Endothelial cell of umbilical vein (primary cell): Measurements from ENCODE around the gene IQGAP2.

Experiments used
- EZH2 ChIP-seq: IDR thresholded peaks from 2 replicates; pipeline ENCODE4 v1.6.1; 2012; ENCODE audit warnings: borderline replicate concordance, low read depth, mild to moderate bottlenecking, moderate library complexity, low read length, inconsistent platforms; ENCODE audit not compliant: severe bottlenecking
- FOS ChIP-seq: IDR thresholded peaks from 2 replicates; pipeline ENCODE4 v1.6.1; 2011; ENCODE audit warnings: mild to moderate bottlenecking, low read length, moderate library complexity, borderline replicate concordance; ENCODE audit not compliant: insufficient read depth
- GATA2 ChIP-seq: IDR thresholded peaks from 2 replicates; pipeline ENCODE4 v1.7.0; 2011; ENCODE audit warnings: low read depth, mild to moderate bottlenecking, moderate library complexity, mixed read lengths, low read length; ENCODE audit not compliant: insufficient read length, insufficient read depth
- JUN ChIP-seq: IDR thresholded peaks from 2 replicates; pipeline ENCODE4 v1.6.1; 2011; ENCODE audit warnings: borderline replicate concordance, low read depth; ENCODE audit not compliant: insufficient read length, insufficient read depth
- MYC ChIP-seq: IDR thresholded peaks from one replicate; pipeline ENCODE4 v1.6.1; 2011; ENCODE audit warnings: mild to moderate bottlenecking, low read depth, low read length
- POLR2A ChIP-seq: IDR thresholded peaks from 2 replicates; pipeline ENCODE4 v1.6.1; 2012; ENCODE audit warnings: low read depth, mild to moderate bottlenecking, control low read depth, low read length
- POLR2AphosphoS5 ChIP-seq: IDR thresholded peaks from 2 replicates; pipeline ENCODE4 v1.6.1; 2012; ENCODE audit warnings: low read depth, mild to moderate bottlenecking, control low read depth, low read length, moderate library complexity; ENCODE audit not compliant: insufficient read depth
- TF ChIP-seq, protein P1 (sequence below), 2 donors: IDR thresholded peaks; 1 replicate in 1 of 2; 2 replicates in 1 of 2; pipeline ENCODE4 v1.5.1; 2011; ENCODE audit warnings: low read length in 2 of 2, mild to moderate bottlenecking in 2 of 2, moderate library complexity in 2 of 2, control low read depth in 1 of 2, inconsistent platforms in 1 of 2, low read depth in 1 of 2; ENCODE audit not compliant: insufficient read depth in 1 of 2; ENCODE audit errors: extremely low read depth in 1 of 2
- TF ChIP-seq, protein P2 (sequence below): IDR thresholded peaks from 2 replicates; pipeline ENCODE4 v1.6.1; 2011; ENCODE audit not compliant: insufficient read depth, insufficient read length

DNA sequence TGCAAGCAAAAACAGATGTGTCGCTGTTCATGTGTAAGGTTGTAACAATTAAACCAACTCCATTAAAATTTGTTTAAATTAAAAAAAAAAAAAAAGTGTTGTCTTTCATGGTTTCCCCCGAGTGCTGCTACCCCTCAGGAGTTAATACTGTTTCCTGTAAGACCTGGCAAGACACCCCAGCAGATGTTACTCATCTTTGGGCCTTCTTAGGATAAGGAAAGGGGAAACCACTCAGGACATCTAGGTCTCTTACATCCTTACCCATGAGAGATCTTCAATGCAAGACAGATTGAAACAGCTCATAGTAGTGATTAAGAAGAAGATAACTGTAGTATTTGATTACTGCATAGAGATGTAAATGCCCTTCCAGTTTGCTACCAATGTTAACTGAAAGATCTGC lies 279.3 kb downstream of the IQGAP2 start:
- TF ChIP-seq, protein P1, sequence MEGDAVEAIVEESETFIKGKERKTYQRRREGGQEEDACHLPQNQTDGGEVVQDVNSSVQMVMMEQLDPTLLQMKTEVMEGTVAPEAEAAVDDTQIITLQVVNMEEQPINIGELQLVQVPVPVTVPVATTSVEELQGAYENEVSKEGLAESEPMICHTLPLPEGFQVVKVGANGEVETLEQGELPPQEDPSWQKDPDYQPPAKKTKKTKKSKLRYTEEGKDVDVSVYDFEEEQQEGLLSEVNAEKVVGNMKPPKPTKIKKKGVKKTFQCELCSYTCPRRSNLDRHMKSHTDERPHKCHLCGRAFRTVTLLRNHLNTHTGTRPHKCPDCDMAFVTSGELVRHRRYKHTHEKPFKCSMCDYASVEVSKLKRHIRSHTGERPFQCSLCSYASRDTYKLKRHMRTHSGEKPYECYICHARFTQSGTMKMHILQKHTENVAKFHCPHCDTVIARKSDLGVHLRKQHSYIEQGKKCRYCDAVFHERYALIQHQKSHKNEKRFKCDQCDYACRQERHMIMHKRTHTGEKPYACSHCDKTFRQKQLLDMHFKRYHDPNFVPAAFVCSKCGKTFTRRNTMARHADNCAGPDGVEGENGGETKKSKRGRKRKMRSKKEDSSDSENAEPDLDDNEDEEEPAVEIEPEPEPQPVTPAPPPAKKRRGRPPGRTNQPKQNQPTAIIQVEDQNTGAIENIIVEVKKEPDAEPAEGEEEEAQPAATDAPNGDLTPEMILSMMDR (IDR thresholded peaks at IDR 0.05; ENCODE audit: extremely low read depth in 1 of 2, insufficient read depth in 1 of 2, low read depth in 1 of 2, low read length in 2 of 2): no peak
- TF ChIP-seq EZH2 (no peak), POLR2AphosphoS5 (no peak), JUN (no peak), POLR2A (no peak), MYC (no peak), GATA2 (no peak), FOS (no peak)
- TF ChIP-seq, protein P2, sequence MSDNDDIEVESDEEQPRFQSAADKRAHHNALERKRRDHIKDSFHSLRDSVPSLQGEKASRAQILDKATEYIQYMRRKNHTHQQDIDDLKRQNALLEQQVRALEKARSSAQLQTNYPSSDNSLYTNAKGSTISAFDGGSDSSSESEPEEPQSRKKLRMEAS: no peak
